IPS-20b (cell line): ENCODE data around the gene ZDHHC11.
"Not testable (repeated sequence)": the region's sequence is repeated elsewhere in the genome, so short reads cannot be mapped to it uniquely, and the experiment has no call there.

Experiments used
- H3K27ac ChIP-seq: one replicate; pipeline ENCODE4 v1.5.1; 2013; ENCODE audit warnings: low read length
- H3K27me3 ChIP-seq: 2 replicates; pipeline ENCODE4 v1.6.1; 2013; ENCODE audit warnings: mild to moderate bottlenecking, low read length, inconsistent platforms; ENCODE audit not compliant: insufficient read depth
- H3K36me3 ChIP-seq: 2 replicates; pipeline ENCODE4 v1.6.1; 2013; ENCODE audit warnings: low read depth, mild to moderate bottlenecking, inconsistent platforms, low read length, moderate library complexity; ENCODE audit not compliant: insufficient read depth
- H3K4me1 ChIP-seq: 2 replicates; pipeline ENCODE4 v1.6.1; 2013; ENCODE audit warnings: mild to moderate bottlenecking, control low read depth, inconsistent platforms, low read length, moderate library complexity; ENCODE audit not compliant: insufficient read depth
- H3K4me3 ChIP-seq: 2 replicates; pipeline ENCODE4 v1.5.1; 2013; ENCODE audit warnings: mild to moderate bottlenecking, low read length, inconsistent platforms
- H3K9ac ChIP-seq: 2 replicates; pipeline ENCODE4 v1.6.1; 2013; ENCODE audit warnings: low read depth, mild to moderate bottlenecking, inconsistent platforms, low read length, moderate library complexity
- H3K9me3 ChIP-seq: 2 replicates; pipeline ENCODE4 v1.6.1; 2013; ENCODE audit warnings: mild to moderate bottlenecking, low read depth, low read length, inconsistent platforms; ENCODE audit not compliant: insufficient read depth

The ZDHHC11 gene

GRCh38 chr5:757931-758697 lies 92.7 kb downstream of the ZDHHC11 start:
- H3K27me3 ChIP-seq, result no peaks in the 10 kb centered on the region
- H3K4me1 ChIP-seq, result no peaks in the 10 kb centered on the region
- no peak overlapping the region for H3K9ac ChIP-seq
- H3K36me3 ChIP-seq, result no peaks in the 10 kb centered on the region
- H3K27ac ChIP-seq, result no peak overlapping the region
- no peak overlapping the region for H3K4me3 ChIP-seq
- no peaks in the 10 kb centered on the region for H3K9me3 ChIP-seq

GRCh38 chr5:757346-757930 lies 93.3 kb downstream of the ZDHHC11 start:
- no peaks in the 10 kb centered on the region for H3K27me3 ChIP-seq
- H3K9me3 ChIP-seq, result no peaks in the 10 kb centered on the region
- H3K4me3 ChIP-seq, result no peak overlapping the region
- no peaks in the 10 kb centered on the region for H3K36me3 ChIP-seq
- no peak overlapping the region for H3K9ac ChIP-seq
- no peaks in the 10 kb centered on the region for H3K4me1 ChIP-seq
- no peak overlapping the region for H3K27ac ChIP-seq

- Histone ChIP-seq H3K36me3 (no peaks in the 10 kb centered on the region), H3K9ac (no peak overlapping the region; the same call in 1 of the 2 replicates), H3K4me1 (no peaks in the 10 kb centered on the region), H3K27me3 (no peaks in the 10 kb centered on the region), H3K9me3 (no peaks in the 10 kb centered on the region), H3K4me3 (no peak overlapping the region), H3K27ac (no peak overlapping the region)
Measured at GRCh38 chr5:756865-757345, 93.9 kb downstream of the ZDHHC11 start.

- H3K27me3 ChIP-seq, result no peaks in the 10 kb centered on the region
- H3K4me3 ChIP-seq, result no peak overlapping the region
- H3K4me1 ChIP-seq, result no peaks in the 10 kb centered on the region
- no peaks in the 10 kb centered on the region for H3K9me3 ChIP-seq
- no peaks in the 10 kb centered on the region for H3K36me3 ChIP-seq
- no peak overlapping the region for H3K27ac ChIP-seq
- H3K9ac ChIP-seq, result no peak overlapping the region
Measured at GRCh38 chr5:756171-756570, 94.6 kb downstream of the ZDHHC11 start.

GRCh38 chr5:754143-754632 lies 96.6 kb downstream of the ZDHHC11 start:
- H3K27ac ChIP-seq, H3K4me1 ChIP-seq, H3K36me3 ChIP-seq, H3K27me3 ChIP-seq, H3K9me3 ChIP-seq, H3K9ac ChIP-seq, H3K4me3 ChIP-seq: not testable (repeated sequence)

GRCh38 chr5:753567-754142 lies 97.1 kb downstream of the ZDHHC11 start:
- not testable (repeated sequence) for H3K9me3 ChIP-seq, H3K4me1 ChIP-seq, H3K27me3 ChIP-seq, H3K27ac ChIP-seq, H3K36me3 ChIP-seq, H3K4me3 ChIP-seq, H3K9ac ChIP-seq

GRCh38 chr5:752532-753115 lies 98.2 kb downstream of the ZDHHC11 start:
- H3K27ac ChIP-seq, H3K9ac ChIP-seq, H3K36me3 ChIP-seq, H3K4me1 ChIP-seq, H3K27me3 ChIP-seq, H3K4me3 ChIP-seq, H3K9me3 ChIP-seq: not testable (repeated sequence)

- H3K4me3 ChIP-seq, H3K4me1 ChIP-seq, H3K27me3 ChIP-seq, H3K27ac ChIP-seq, H3K36me3 ChIP-seq, H3K9ac ChIP-seq, H3K9me3 ChIP-seq: not testable (repeated sequence)
Measured at GRCh38 chr5:751992-752391, 98.8 kb downstream of the ZDHHC11 start.

- Histone ChIP-seq H3K27ac (no peak overlapping the region), H3K36me3 (no peaks in the 10 kb centered on the region), H3K9ac (no peak overlapping the region), H3K27me3 (no peaks in the 10 kb centered on the region), H3K9me3 (no peaks in the 10 kb centered on the region), H3K4me1 (no peaks in the 10 kb centered on the region), H3K4me3 (no peak overlapping the region)
Measured at GRCh38 chr5:751496-751895, 99.3 kb downstream of the ZDHHC11 start.

GRCh38 chr5:750226-750625 lies 100.6 kb downstream of the ZDHHC11 start:
- not testable (repeated sequence) for H3K4me1 ChIP-seq, H3K9me3 ChIP-seq, H3K27me3 ChIP-seq

GRCh38 chr5:749101-749670 lies 101.6 kb downstream of the ZDHHC11 start:
- H3K4me3 ChIP-seq, result no peak overlapping the region
- H3K27me3 ChIP-seq, result no peaks in the 10 kb centered on the region
- no peak overlapping the region for H3K9ac ChIP-seq
- no peaks in the 10 kb centered on the region for H3K36me3 ChIP-seq
- no peaks in the 10 kb centered on the region for H3K4me1 ChIP-seq
- H3K27ac ChIP-seq, result no peak overlapping the region
- H3K9me3 ChIP-seq, result no peaks in the 10 kb centered on the region

More at GRCh38 chr5:750226-750625, 100.6 kb downstream of the ZDHHC11 start:
- H3K4me3 ChIP-seq, H3K27ac ChIP-seq, H3K9ac ChIP-seq, H3K36me3 ChIP-seq: not testable (repeated sequence)
